GM19193 (cell line): ENCODE results near the gene FTH1.

Experiments
- POLR2A ChIP-seq: IDR thresholded peaks from 4 replicates; pipeline ENCODE4 v1.6.1; 2011; ENCODE audit not compliant: insufficient read depth, insufficient read length; ENCODE audit errors: extremely low read depth

The FTH1 gene

GRCh38 chr11:61967116-61967923, at the start of gene FTH1:
TSS of gene FTH1 (minus strand) at chr11:61967634. CDS start at chr11:61967425, 209 bp downstream.
- TF ChIP-seq POLR2A, result peak; percentile 95

DNA sequence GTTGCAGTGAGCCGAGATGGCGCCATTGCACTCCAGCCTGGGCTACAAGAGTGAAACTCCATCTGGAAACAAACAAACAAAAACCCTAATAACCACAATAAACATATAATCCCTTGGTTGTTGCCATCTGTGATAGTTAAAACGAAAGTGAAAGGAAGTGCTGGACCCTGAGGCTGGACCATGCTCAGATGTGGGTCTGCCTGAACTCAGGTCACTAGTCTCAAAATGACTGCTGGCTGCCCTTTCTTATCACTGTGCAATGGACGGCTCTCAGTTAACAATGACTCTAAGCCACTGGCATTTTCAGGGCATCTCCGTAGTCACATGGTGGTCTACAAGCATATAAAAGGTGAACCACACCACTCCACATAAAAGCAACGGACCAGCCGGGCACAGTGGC, 48.2 kb upstream of the FTH1 start:
- TF ChIP-seq POLR2A, result no peak

DNA sequence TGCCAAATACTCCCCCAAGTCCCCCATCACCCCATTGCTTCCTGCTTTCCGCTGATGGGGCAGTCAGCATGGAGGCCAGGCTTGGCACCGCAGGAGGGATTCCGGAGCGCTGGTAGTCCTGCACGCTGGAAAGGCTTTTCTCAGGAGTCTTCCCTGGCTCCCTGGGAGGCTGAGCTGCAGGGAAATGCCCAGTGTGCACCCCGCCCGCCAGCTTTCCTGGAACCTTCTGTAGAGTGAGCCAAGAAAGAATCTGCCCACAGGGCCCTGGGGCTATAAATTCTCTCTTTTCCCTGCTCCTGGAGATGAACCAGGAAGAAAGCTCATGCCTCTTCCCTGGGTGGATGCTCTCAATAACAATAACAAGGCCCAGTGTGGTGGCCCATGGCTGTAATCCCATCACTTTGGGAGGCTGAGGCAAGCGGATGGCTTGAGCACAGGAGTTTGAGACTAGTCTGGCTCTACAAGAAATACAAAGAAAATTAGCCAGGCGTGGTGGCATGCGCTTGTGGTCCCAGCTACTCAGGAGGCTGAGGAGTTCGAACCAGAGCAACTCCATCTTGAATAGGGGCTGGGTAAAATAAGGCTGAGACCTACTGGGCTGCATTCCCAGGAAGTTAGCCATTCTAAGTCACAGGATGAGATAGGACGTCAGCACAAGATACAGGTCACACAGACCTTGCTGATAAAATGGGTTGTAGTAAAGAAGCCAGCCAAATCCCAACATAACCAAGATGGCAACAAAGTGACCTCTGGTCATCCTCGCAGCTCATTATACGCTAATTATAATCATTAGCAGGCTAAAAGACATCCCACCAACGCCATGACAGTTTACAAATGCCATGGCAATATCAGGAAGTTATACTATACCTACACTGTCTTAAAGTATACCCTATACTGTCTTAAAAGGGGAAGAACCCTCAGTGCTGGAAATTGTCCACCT, 46.4 kb upstream of the FTH1 start:
- no peak for TF ChIP-seq POLR2A

DNA sequence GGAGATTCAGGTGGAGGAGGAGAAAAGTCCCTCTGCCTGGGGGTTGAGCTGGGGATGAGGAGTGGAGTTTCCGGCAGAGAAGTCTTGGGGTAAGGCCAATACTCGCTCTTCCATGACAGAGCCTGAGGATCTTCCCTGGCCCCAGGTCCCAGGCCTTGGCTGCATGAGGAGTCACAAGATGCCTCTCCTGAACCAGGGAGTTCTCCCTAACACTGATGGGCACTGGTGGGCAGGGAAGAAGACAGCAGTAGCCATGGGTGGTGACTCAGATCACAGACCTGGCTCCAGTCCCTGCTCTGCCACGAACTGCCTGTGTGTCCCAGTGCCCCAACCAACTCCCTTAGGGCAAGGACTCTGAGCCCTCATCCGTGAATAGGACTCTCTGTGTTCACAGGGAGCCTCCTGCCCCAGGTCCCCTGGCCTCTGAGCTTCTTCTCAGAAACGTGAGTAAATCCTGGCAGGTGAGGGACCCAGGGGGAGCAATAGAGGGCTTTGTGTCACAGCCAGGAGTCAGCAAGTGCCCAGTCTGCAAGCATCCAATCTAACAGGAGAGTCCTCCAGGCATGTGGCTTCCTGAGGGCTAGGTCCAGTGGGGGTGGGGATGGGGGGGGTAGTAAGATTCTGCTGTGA, 45.5 kb upstream of the FTH1 start:
- no peak for TF ChIP-seq POLR2A

DNA sequence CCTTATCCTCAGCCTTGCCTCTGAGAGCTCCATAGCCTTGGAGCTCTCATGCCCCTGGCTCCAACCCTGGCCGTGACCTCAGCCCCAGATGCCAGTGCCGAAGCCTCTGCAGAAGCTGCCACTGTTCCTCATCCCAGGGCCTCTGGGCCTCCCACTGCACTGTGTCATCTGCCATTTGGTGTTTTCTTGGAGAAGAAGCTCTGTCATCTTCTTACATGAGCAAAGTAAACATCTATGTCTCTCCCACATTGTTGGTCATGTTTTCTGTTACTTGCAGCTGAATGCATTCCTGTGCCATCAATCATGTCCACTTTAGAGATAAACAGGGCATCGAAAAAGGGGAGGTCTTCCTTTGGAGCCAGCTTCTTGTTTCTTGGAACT, 45.0 kb upstream of the FTH1 start:
- no peak for TF ChIP-seq POLR2A

- no peak for TF ChIP-seq POLR2A
Observed at GRCh38 chr11:62011881-62012280, 44.4 kb upstream of the FTH1 start.

DNA sequence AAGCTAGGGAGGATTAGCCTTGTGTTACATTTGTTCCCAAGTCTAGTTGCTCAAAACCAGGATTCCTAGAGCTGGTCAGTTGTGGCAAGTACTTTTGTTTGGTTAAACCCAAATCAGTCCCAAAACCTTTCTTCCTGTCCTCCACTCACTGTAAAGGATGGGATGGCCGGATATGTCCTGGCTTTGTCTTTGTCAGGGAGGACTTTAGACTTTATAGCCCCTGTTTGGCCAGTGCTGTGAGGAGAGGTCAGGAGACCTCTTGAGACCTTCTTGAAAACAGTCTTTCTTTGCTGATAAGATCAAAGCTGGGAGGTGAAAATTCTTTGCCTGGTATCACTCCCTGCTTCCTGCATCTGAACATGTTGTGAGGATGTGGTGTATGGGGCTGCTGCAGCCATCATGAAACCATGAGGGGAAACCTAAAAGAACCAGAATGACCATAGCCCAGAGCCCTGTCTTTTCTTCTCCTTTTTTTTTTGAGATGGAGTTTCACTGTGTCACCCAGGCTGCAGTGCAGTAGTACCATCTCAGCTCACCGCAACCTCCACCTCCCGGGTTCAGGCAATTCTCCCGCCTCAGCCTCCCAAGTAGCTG, 43.6 kb upstream of the FTH1 start:
- no peak for TF ChIP-seq POLR2A

GRCh38 chr11:62008193-62008592, 40.8 kb upstream of the FTH1 start:
- no peak for TF ChIP-seq POLR2A

DNA sequence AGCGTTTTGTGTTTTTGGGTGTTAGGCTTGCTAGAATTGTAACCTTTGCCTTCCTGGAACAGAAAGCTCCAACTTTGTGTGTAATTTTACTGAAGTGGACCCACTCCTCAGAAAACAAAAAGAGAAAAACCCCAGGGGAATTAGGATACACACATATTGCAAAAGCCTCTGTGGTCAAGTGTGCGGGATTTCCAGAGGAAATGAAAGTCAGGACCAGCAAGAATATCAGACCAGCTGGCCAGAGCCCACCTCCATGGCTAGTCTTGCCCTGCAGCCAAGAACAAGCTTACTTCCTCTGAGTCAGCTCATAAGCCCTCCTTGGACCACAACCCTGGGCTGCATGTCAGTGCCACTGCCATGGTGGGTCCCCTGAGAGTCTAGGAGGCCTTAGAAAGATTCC, 37.0 kb upstream of the FTH1 start:
- TF ChIP-seq POLR2A, result no peak

DNA sequence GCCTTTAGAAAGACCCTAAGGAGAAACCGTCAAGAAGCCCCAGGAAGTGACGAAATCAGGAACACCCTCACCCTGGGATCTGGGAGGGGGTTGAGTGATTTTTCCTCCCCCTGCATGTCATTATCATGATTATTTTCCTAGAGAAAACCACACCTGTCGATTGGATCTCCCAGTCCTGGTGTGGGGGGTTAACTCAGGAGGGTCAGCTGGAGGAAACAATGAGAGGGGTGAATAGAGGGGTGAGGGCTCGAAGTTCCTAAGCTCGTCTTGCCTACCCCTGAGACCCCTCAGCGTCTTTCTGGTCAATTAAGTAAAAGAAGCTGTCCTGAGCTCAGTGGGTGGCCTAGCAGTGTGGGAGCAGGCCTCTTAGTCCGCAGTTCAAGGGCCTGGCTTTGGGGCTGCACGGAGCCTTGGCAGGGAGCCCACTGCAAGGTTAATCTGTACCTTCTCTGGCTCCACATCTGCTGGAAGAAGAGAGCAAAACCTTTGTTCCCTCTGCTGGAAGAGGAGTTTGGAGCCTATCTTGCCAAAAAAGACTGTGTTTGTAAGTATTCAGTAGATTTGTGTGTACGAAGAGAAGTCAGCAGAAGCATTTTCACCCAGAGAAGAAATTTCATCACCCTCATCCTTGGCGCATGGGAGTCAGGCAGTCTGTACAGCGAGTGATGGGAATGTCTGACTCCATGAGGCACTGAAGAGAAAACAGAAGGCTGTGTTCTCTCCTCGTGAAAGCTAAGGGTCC, 34.2 kb upstream of the FTH1 start:
- TF ChIP-seq POLR2A, result no peak

DNA sequence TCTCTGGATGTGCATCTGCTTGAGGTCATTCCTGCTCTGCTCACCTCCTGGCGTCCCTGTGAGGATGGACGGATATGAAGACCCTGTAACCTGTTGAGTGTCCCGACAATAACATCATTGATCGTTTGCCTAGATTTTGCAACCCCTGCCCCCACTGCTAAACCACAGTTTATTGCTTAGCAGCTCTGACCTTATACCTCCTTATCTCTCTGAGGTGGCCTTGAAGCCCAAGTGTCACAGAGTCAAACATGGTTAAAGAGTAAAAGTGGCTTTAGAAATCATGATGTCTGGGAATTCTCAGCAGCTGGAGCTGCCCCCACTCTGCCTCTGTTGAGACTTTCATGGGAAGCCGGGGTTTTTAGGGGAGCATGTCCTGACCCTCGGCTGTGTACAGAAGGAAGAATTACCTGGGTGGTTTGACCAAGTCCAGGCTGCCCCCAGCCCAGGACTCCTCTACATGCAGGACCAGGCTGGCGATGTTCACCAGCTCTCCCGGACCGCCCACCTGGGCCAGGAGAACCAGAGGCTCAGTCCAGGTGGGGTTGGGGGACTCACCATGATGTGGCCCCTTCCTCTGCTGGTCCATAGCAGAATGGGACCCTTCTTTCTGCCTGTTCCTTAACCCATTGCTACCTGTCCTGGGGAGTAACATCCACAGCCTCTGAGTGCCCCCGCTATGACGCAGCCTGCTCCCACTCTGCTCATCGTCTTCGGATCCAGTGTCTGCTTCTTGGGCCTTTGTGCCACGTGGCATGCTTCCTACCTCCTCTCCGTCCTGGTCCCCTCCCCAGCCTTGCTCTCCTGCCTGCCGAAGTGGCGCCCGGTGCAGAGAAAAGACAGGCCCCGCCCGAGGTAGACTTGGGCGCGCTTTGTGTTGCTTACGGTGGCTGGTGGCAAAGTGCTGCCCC, 33.4 kb upstream of the FTH1 start:
- TF ChIP-seq POLR2A, result no peak

GRCh38 chr11:61999141-61999975, 31.9 kb upstream of the FTH1 start:
- TF ChIP-seq POLR2A, result no peak
